HG02943 (cell line): ENCODE measurements around the gene KIF16B.
A peak's percentile ranks its signal among the peaks of the same experiment; 100 is the strongest.

Source experiments
- ATAC-seq: cut with Tn5 transposase; IDR thresholded peaks from one replicate; pipeline ENCODE4 v1.9.1; 2021; ENCODE audit warnings: mild to moderate bottlenecking, low read depth, moderate library complexity; ENCODE audit not compliant: unreplicated experiment

KIF16B gene

GRCh38 chr20:16314320-16314719, 258.9 kb downstream of the KIF16B start:
- ATAC-seq: peak; percentile 64

DNA sequence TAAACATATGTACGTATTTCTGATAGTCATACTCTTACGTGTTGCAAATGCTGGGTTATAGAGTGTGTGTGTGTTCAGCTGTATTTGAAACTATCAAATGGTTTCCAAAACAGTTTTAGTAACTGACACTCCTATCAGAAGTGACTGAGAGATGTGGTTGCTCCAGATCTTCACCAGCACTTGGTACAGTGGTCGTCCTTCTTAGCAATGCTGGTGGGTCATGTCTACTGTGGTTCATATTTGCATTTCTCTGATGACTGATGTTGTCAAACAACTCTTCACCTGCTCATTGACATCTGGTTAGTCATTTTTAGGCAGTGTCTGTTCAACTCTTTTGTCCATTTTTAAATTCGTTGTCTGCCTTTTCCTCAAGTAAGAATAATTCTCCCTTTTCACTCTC, 259.3 kb downstream of the KIF16B start:
- ATAC-seq: peak; percentile 36

GRCh38 chr20:16312998-16313397, 260.2 kb downstream of the KIF16B start:
- ATAC-seq: no peak

GRCh38 chr20:16311756-16312155, 261.5 kb downstream of the KIF16B start:
- ATAC-seq: no peak

- no peak for ATAC-seq
These were observed 264.5 kb downstream of the KIF16B start for GRCh38 chr20:16308754-16309153.

DNA sequence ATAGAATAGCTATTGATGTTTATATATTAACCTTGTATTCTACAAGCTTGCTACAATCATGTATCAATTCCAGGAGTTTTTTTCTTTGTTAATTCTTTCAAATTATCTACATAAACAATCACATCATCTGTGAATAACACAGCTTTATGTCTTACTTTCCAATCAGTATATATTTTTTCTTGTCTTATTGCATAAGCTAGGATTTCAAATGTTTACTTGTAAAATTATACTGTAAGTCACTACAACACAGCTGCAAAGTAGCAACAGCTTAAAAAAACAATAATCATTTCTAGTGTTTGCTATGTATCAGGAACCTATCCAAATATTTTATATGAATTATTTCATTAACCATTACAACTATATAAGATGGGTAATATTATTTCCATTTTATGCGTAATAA, 270.4 kb downstream of the KIF16B start:
- ATAC-seq: no peak

DNA sequence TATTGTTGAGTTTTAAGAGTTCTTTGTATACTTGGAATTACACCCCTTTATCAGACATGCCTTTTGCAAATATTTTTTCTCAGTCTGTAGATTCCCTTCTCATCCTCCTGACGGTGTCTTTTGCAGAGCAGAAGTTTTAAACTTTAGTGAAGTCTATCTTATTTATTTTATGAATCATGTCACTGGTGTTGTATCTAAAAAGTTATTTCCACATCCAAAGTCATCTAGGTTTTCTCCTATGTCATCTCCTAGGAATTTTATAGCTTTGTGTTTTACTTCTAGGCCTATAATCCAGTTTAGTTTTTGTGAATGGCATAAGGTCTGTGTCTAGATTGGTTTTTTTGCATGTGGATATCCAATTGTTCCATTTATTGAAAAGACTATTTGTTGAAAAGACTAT, 271.3 kb downstream of the KIF16B start:
- ATAC-seq: no peak

DNA sequence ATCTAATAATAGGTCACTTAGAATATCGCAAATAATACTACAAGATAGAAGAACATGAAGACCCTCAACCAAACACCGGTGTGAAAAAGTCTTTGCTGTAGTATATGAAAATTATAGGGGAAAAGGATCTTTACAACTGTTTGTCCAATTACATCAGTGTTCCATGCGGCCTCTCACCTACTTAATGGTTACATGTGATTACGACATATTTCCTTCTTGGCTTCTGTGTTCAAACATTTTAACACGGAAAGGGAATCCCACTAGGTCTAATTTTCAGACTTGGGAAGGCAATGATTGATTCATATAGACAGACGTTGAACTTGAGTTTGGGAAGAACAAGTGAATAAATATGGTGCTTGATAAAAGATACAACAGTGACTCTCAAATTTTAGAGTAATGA, 273.4 kb downstream of the KIF16B start:
- no peak for ATAC-seq

DNA sequence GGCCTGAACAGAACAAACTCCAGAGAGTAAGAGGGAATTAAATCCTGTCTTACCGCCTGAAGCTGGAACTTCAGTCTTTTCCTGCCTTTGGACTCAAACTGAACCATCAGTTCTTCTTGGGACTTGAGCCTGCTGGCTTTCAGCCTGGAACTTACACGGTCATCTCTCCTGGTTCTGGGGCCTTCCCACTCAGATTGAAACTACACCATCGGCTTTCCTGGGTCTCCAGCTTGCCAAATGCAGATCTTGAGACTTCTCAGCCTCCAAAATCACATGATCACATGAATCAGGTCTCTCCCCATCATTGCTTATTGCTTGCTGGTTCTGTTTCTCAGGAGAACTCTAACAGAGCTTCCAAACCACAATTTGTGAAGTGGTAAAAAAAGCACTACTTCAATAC, 276.3 kb downstream of the KIF16B start:
- no peak for ATAC-seq

- no peak for ATAC-seq
These were observed 277.7 kb downstream of the KIF16B start for GRCh38 chr20:16295534-16295933.

GRCh38 chr20:16293590-16293989, 279.7 kb downstream of the KIF16B start:
- ATAC-seq: no peak

- no peak for ATAC-seq
These were observed 280.9 kb downstream of the KIF16B start for GRCh38 chr20:16292226-16292880.

DNA sequence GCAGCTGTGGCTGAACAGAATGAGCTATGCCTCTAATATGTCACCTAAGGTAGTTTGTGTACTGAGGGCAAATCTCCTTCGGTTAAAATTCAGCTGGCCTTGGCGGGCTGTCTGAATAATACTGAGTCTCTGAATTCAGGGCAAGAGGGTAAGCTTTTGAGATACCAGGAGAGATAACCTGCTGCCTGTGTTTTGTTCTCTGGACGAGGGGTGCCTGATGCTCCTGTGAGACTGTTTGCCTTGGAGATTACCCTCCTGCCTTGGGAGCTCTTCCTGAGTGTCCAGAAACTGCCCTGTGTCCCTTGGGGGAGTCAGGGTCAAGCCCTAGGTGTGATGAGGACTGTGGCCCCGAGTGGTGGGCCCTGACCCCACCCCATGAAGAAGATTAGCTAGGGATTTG, 282.9 kb downstream of the KIF16B start:
- ATAC-seq: no peak

GRCh38 chr20:16287776-16288175, 285.5 kb downstream of the KIF16B start:
- no peak for ATAC-seq

DNA sequence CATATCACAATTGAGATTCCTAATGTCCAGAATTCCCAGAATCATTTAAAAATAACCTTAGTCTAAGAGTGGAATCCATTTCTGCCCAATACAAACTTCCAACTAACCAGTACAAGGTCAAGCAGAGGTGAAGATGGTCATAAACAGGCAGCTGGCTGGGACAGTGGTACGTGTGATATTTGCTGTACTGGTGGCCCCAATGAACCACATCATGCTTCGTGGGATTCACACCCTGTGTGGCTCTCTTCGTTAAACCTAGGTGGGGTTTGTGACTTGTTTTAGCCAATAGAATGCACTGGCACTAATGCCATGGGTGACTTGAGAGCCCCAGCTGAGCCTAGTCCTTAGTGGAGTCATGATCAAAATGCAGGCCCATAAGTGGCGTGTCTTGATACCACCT, 286.6 kb downstream of the KIF16B start:
- no peak for ATAC-seq

- no peak for ATAC-seq
These were observed 288.7 kb downstream of the KIF16B start for GRCh38 chr20:16284385-16285100.

GRCh38 chr20:16283978-16284377, 289.3 kb downstream of the KIF16B start:
- no peak for ATAC-seq

- no peak for ATAC-seq
These were observed 289.9 kb downstream of the KIF16B start for GRCh38 chr20:16283307-16283706.

DNA sequence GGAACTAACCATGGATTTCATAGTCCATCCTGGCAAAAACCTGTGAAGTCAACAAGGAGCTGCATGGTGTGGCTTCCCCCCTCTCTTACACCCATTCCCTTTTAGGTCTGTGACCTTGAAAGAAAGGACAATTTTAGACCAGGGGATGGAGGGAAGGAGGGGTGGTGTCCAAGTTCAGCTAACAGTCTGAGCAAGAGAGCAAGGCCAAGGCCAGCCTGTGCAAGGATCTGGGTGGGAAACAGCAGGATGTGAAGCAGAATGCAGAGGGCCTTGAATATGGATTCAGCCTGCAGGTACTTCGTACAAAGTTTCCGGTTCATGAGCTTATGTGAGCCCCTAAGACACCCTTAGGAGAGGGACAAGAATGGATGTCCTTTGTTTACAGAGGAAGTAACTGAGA, 293.0 kb downstream of the KIF16B start:
- ATAC-seq: no peak

GRCh38 chr20:16279320-16279719, 293.9 kb downstream of the KIF16B start:
- no peak for ATAC-seq

GRCh38 chr20:16273812-16274555, 299.3 kb downstream of the KIF16B start:
- ATAC-seq: no peak
